NCI-H1092 (cell line): ENCODE data around the gene ESRRA.
A peak's percentile ranks its signal among the peaks of the same experiment; 100 is the strongest.
"Not testable (repeated sequence)": the region's sequence is repeated elsewhere in the genome, so short reads cannot be mapped to it uniquely, and the experiment has no call there.

ENCODE experiments used
- DNase-seq: peaks from one replicate; lab custom pipeline; 2025; lab: John Stamatoyannopoulos, UW

ESRRA gene

GRCh38 chr11:64314146-64314804 lies 9.0 kb downstream of the ESRRA start:
- no peak for DNase-seq

- DNase-seq: no peak
Observed at GRCh38 chr11:64314805-64315561, 9.7 kb downstream of the ESRRA start.

GRCh38 chr11:64315667-64316526 lies 10.6 kb downstream of the ESRRA start:
- DNase-seq: not testable (repeated sequence)

GRCh38 chr11:64316672-64317324 lies 11.5 kb downstream of the ESRRA start:
- peak; percentile 16 for DNase-seq

GRCh38 chr11:64317325-64317960 lies 12.1 kb downstream of the ESRRA start, which contains the start of gene TRMT112:
Gene TRMT112, minus strand, starts transcription at chr11:64317559. Its CDS starts 33 bp downstream, at chr11:64317526.
- peak; percentile 99 for DNase-seq

GRCh38 chr11:64317961-64318765 lies 12.8 kb downstream of the ESRRA start, which contains the start of gene PRDX5:
Gene PRDX5, plus strand, starts transcription at chr11:64318121. Its CDS starts 95 bp downstream, at chr11:64318216.
- peak; percentile 97 for DNase-seq

GRCh38 chr11:64318766-64319761 lies 13.7 kb downstream of the ESRRA start:
- DNase-seq: no peak

GRCh38 chr11:64320556-64320955 lies 15.2 kb downstream of the ESRRA start:
- DNase-seq: no peak

- DNase-seq: no peak
Observed at GRCh38 chr11:64321026-64321425, 15.7 kb downstream of the ESRRA start.

- DNase-seq: no peak
Observed at GRCh38 chr11:64321533-64321932, 16.2 kb downstream of the ESRRA start.

GRCh38 chr11:64322925-64323260 lies 17.6 kb downstream of the ESRRA start:
- DNase-seq: no peak

- DNase-seq: no peak
Observed at GRCh38 chr11:64323373-64323772, 18.0 kb downstream of the ESRRA start.

GRCh38 chr11:64323984-64324383 lies 18.7 kb downstream of the ESRRA start:
- not testable (repeated sequence) for DNase-seq

GRCh38 chr11:64324692-64325469 lies 19.6 kb downstream of the ESRRA start:
- no peak for DNase-seq

- DNase-seq: no peak
Observed at GRCh38 chr11:64327375-64327774, 22.1 kb downstream of the ESRRA start.

GRCh38 chr11:64327993-64328392 lies 22.7 kb downstream of the ESRRA start:
- DNase-seq: no peak

GRCh38 chr11:64330888-64331287 lies 25.6 kb downstream of the ESRRA start:
- no peak for DNase-seq

GRCh38 chr11:64331569-64332371 lies 26.4 kb downstream of the ESRRA start:
- peak; percentile 68 for DNase-seq
